MM.1S (cell line): ENCODE results near the gene CCDC146.
"Not testable (repeated sequence)": the region's sequence is repeated elsewhere in the genome, so short reads cannot be mapped to it uniquely, and the experiment has no call there.

Source experiments
- DNase-seq: peaks from one replicate; pipeline ENCODE4 v3.0.0-alpha.2; 2015
- H2AFZ ChIP-seq: fragments of 300-600 bp; sonication (generic); 2 replicates; pipeline ENCODE4 v1.6.0; 2016; ENCODE audit warnings: antibody characterized with exemption, low read length
- H3F3A ChIP-seq: fragments of 300-600 bp; sonication (generic); 2 replicates; pipeline ENCODE4 v1.6.1; 2016; ENCODE audit warnings: mild to moderate bottlenecking, antibody characterized with exemption, low read length, moderate library complexity, mixed read lengths; ENCODE audit not compliant: insufficient read depth
- H3K27ac ChIP-seq: fragments of 300-600 bp; sonication (generic); 2 replicates; pipeline ENCODE4 v1.5.1; 2016; ENCODE audit warnings: mild to moderate bottlenecking, low read length
- H3K27me3 ChIP-seq: fragments of 300-600 bp; sonication (generic); replicated peaks from 2 replicates; pipeline ENCODE4 v1.6.0; 2016; ENCODE audit warnings: low read length; ENCODE audit not compliant: insufficient read depth
- H3K36me3 ChIP-seq: fragments of 300-600 bp; sonication (generic); replicated peaks from 2 replicates; pipeline ENCODE4 v1.6.1; 2016; ENCODE audit warnings: mild to moderate bottlenecking, low read length, mixed read lengths; ENCODE audit not compliant: insufficient read depth
- H3K4me1 ChIP-seq: fragments of 300-600 bp; sonication (generic); 2 replicates; pipeline ENCODE4 v1.6.1; 2016; ENCODE audit warnings: low read length, mixed read lengths
- H3K4me2 ChIP-seq: fragments of 300-600 bp; sonication (generic); 2 replicates; pipeline ENCODE4 v1.6.0; 2016; ENCODE audit warnings: low read depth, low read length
- H3K4me3 ChIP-seq: fragments of 300-600 bp; sonication (generic); 2 replicates; pipeline ENCODE4 v1.5.1; 2016; ENCODE audit warnings: low read length, mixed read lengths
- H3K79me2 ChIP-seq: fragments of 300-600 bp; sonication (generic); 2 replicates; pipeline ENCODE4 v1.6.1; 2016; ENCODE audit warnings: mixed run types, low read length, mixed read lengths
- H3K9ac ChIP-seq: fragments of 300-600 bp; sonication (generic); 2 replicates; pipeline ENCODE4 v1.6.1; 2016; ENCODE audit warnings: low read length, mixed read lengths
- H3K9me2 ChIP-seq: fragments of 300-600 bp; sonication (generic); replicated peaks from 2 replicates; pipeline ENCODE4 v1.6.1; 2016; ENCODE audit warnings: mild to moderate bottlenecking, low read length, mixed read lengths; ENCODE audit not compliant: insufficient read depth
- H3K9me3 ChIP-seq: fragments of 300-600 bp; sonication (generic); replicated peaks from 2 replicates; pipeline ENCODE4 v1.6.1; 2016; ENCODE audit warnings: mild to moderate bottlenecking, low read length, mixed read lengths; ENCODE audit not compliant: insufficient read depth
- H4K20me1 ChIP-seq: fragments of 300-600 bp; sonication (generic); 2 replicates; pipeline ENCODE4 v1.6.1; 2016; ENCODE audit warnings: mild to moderate bottlenecking, low read length, moderate library complexity, mixed read lengths; ENCODE audit not compliant: insufficient read depth
- EZH2 ChIP-seq: fragments of 300-600 bp; sonication (generic); optimal IDR thresholded peaks from 2 replicates; pipeline ENCODE3; 2017; ENCODE audit warnings: low read depth, mild to moderate bottlenecking, antibody characterized with exemption, low read length, mixed read lengths
- EZH2phosphoT487 ChIP-seq: fragments of 300-600 bp; sonication (generic); IDR thresholded peaks from 2 replicates; pipeline ENCODE4 v1.6.1; 2018; ENCODE audit warnings: antibody characterized with exemption, low read length
- TF ChIP-seq, protein P1 (sequence below): fragments of 300-600 bp; sonication (generic); IDR thresholded peaks from 2 replicates; pipeline ENCODE4 v1.5.1; 2016; ENCODE audit warnings: antibody characterized with exemption, low read length, mixed read lengths

Gene CCDC146

DNA sequence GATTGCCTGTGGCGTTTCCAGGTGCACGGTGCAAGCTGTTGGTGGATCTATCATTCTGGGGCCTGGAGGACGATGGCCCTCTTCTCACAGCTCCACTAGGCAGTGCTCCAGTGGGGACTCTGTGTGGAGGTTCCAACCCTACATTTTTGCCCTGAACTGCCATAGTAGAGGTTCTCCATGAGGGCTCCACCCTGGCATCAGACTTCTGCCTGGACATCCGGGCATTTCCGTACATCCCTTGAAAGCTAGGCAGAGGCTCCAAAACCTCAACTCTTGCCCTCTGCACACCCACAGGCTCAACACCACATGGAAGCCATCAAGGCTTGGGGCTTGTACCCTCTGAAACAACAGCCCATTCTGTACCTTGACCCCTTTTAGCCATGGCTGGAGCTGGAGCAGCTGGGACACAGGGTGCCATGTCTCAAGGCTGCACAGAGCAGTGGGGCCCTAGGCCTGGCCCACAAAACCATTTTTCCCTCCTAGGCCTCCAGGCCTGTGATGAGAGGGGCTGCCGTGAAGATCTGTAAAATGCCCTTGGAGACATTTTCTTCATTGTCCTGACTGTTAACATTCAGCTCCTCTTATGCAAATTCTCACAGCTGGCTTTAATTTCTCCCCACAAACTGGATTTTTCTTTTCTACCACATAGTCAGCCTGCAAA lies 87.2 kb downstream of the CCDC146 start:
- no peaks in the 10 kb centered on the region for H3K9me3 ChIP-seq
- H3K4me1 ChIP-seq: no peaks in the 10 kb centered on the region
- H3K79me2 ChIP-seq: no peaks in the 10 kb centered on the region
- H3K4me3 ChIP-seq: no peak overlapping the region
- H4K20me1 ChIP-seq: no peaks in the 10 kb centered on the region
- H3K36me3 ChIP-seq: no peaks in the 10 kb centered on the region
- H3F3A ChIP-seq: no peaks in the 10 kb centered on the region
- no peaks in the 10 kb centered on the region for H3K27me3 ChIP-seq
- H3K9ac ChIP-seq: no peak overlapping the region
- TF ChIP-seq EZH2 (no peak), EZH2phosphoT487 (no peak)
- TF ChIP-seq, protein P1, sequence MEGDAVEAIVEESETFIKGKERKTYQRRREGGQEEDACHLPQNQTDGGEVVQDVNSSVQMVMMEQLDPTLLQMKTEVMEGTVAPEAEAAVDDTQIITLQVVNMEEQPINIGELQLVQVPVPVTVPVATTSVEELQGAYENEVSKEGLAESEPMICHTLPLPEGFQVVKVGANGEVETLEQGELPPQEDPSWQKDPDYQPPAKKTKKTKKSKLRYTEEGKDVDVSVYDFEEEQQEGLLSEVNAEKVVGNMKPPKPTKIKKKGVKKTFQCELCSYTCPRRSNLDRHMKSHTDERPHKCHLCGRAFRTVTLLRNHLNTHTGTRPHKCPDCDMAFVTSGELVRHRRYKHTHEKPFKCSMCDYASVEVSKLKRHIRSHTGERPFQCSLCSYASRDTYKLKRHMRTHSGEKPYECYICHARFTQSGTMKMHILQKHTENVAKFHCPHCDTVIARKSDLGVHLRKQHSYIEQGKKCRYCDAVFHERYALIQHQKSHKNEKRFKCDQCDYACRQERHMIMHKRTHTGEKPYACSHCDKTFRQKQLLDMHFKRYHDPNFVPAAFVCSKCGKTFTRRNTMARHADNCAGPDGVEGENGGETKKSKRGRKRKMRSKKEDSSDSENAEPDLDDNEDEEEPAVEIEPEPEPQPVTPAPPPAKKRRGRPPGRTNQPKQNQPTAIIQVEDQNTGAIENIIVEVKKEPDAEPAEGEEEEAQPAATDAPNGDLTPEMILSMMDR: no peak
- H3K9me2 ChIP-seq: no peaks in the 10 kb centered on the region
- no peak overlapping the region for H2AFZ ChIP-seq
- no peak for DNase-seq
- H3K27ac ChIP-seq: no peak overlapping the region
- H3K4me2 ChIP-seq: no peak overlapping the region

DNA sequence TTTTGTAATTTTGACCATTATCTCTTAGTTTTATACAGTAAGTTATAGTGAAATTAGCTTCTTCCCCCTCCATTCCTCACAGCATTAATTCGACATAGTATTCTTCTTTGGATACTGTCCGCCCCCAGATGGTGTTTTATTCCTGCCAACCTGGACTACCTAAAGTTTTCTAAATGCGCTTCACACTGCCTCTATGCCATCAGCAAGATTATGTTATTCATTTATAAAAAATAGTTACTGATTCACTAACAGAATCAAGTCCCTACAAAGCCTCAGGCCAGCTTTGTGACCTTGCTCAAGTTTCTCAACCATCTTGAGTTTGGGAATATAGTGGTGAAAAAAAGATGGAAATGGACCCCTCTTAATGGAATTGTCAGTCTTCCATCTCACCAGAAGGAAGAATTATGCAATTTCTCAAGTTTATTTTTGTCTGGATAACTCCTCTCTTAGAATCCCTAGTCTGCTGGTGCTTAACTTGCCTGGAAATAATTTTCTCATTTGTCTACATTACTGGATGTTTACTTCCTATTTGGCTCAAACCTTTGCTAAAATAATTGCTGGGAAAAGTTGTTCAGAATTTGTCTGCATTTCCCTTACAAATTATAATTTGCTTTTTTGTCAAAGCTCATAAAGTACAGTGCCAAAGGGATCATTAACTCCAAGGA lies 93.9 kb downstream of the CCDC146 start:
- Histone ChIP-seq H3K4me2 (no peak overlapping the region), H3K79me2 (no peaks in the 10 kb centered on the region), H4K20me1 (no peaks in the 10 kb centered on the region), H3K36me3 (no peaks in the 10 kb centered on the region), H3K4me1 (no peaks in the 10 kb centered on the region), H3K4me3 (no peak overlapping the region), H3F3A (no peaks in the 10 kb centered on the region), H3K27ac (no peak overlapping the region), H3K9me3 (no peaks in the 10 kb centered on the region), H3K9ac (no peak overlapping the region), H3K9me2 (no peaks in the 10 kb centered on the region), H2AFZ (no peak overlapping the region), H3K27me3 (no peaks in the 10 kb centered on the region)
- no peak for DNase-seq
- no peak for TF ChIP-seq EZH2
- TF ChIP-seq EZH2phosphoT487: no peak
- TF ChIP-seq, protein P1: no peak

DNA sequence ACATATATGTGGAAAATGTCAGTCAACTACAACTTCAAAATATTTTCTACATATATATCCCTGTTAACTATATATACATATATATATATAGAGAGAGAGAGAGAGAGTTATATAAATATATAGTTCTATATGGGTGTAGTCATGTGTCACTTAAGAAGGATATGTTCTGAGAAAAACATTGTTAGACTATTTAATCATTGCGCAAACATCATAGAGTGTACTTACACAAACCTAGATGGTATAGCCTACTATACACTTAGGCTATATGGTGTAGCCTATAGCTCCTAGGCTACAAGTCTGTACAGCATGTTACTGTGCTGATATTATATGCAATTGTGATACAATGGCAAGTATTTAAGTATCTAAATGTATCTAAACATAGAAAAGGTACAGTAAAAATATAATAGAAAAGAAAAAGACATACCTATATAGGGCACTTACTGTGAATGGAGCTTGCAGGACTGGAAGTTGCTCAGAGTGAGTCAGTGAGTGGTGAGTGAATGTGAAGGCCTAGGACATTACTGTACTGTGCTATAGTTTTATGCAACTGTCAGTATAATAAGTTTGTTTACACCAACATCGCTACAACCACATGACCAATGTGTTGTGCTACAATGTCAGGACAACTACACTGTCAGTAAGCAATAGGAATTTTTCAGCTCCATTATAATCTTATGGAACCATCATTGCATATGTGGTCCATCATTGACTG lies 95.2 kb downstream of the CCDC146 start:
- no peak overlapping the region for H2AFZ ChIP-seq
- no peaks in the 10 kb centered on the region for H3K4me1 ChIP-seq
- no peaks in the 10 kb centered on the region for H3K79me2 ChIP-seq
- no peaks in the 10 kb centered on the region for H3K36me3 ChIP-seq
- no peak overlapping the region for H3K4me3 ChIP-seq
- no peak overlapping the region for H3K27ac ChIP-seq
- H3K9me3 ChIP-seq: no peaks in the 10 kb centered on the region
- no peaks in the 10 kb centered on the region for H4K20me1 ChIP-seq
- TF ChIP-seq EZH2 (no peak), EZH2phosphoT487 (no peak)
- TF ChIP-seq, protein P1: no peak
- no peaks in the 10 kb centered on the region for H3K9me2 ChIP-seq
- H3K9ac ChIP-seq: no peak overlapping the region
- no peak overlapping the region for H3K4me2 ChIP-seq
- DNase-seq: no peak
- no peaks in the 10 kb centered on the region for H3F3A ChIP-seq
- no peaks in the 10 kb centered on the region for H3K27me3 ChIP-seq

DNA sequence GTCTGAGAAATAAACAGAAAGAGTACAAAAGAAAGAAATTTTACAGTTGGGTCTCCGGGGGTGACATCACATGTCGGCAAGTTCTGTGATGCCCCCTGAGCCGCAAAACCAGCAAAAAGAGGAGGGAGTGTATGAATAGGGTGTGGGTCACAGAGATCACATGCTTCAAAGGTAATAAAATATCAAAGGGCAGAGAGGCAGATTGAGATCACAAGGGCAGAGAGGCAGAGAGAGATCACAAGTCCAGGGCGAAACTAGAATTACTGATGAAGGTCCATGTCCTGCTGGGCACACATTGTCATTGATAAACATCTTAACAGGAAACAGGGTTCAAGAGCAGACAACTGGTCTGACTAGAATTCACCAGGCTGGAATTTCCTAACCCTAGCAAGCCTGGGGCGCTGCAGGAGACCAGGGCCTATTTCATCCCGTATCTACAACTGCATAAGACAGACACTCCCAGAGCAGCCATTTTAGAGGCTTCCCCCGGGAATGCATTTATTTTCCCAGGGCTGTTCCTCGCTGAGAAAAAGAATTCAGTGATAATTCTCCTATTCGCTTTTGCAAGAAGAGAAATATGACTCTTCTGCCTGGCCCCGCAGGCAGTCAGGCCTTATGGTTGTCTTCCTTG lies 97.4 kb downstream of the CCDC146 start:
- not testable (repeated sequence) for DNase-seq, H3K36me3 ChIP-seq, H3K9me2 ChIP-seq, H3K9ac ChIP-seq, H3K4me3 ChIP-seq, H3K27me3 ChIP-seq, H3K4me1 ChIP-seq, H4K20me1 ChIP-seq, H3K4me2 ChIP-seq, H2AFZ ChIP-seq, H3F3A ChIP-seq, H3K79me2 ChIP-seq, H3K27ac ChIP-seq, H3K9me3 ChIP-seq
